ENCODE results near the gene TSEN34.

GRCh38 chr19:54155694-54156093 is 35.4 kb upstream of the TSEN34 start:
- TF ChIP-seq, protein P1, sequence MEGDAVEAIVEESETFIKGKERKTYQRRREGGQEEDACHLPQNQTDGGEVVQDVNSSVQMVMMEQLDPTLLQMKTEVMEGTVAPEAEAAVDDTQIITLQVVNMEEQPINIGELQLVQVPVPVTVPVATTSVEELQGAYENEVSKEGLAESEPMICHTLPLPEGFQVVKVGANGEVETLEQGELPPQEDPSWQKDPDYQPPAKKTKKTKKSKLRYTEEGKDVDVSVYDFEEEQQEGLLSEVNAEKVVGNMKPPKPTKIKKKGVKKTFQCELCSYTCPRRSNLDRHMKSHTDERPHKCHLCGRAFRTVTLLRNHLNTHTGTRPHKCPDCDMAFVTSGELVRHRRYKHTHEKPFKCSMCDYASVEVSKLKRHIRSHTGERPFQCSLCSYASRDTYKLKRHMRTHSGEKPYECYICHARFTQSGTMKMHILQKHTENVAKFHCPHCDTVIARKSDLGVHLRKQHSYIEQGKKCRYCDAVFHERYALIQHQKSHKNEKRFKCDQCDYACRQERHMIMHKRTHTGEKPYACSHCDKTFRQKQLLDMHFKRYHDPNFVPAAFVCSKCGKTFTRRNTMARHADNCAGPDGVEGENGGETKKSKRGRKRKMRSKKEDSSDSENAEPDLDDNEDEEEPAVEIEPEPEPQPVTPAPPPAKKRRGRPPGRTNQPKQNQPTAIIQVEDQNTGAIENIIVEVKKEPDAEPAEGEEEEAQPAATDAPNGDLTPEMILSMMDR (conservative IDR thresholded peaks at IDR 0.05; ENCODE audit: low read depth in 2 of 2): peak in 1 of 2 experiments; percentile 43; a peak in 2 of 4 replicates
- no peak for TF ChIP-seq EZH2 (IDR thresholded peaks at IDR 0.05; ENCODE audit: low read depth, unreplicated experiment)
- TF ChIP-seq STAT1 (IDR thresholded peaks at IDR 0.05; ENCODE audit: unreplicated experiment): no peak
- TF ChIP-seq JUNB (IDR thresholded peaks at IDR 0.05; ENCODE audit: unreplicated experiment): no peak
- TF ChIP-seq POLR2AphosphoS5 (IDR thresholded peaks at IDR 0.05; ENCODE audit: low read depth): peak; percentile 41; the same call in 1 of the 2 replicates
- no peak for TF ChIP-seq EZH2phosphoT487 (IDR thresholded peaks at IDR 0.05; ENCODE audit: unreplicated experiment)
- TF ChIP-seq REST (IDR thresholded peaks at IDR 0.05; ENCODE audit: unreplicated experiment): no peak
- no peak for TF ChIP-seq ETS1 (IDR thresholded peaks at IDR 0.05)
- TF ChIP-seq ZNF331 (CRISPR knock-in tag; IDR thresholded peaks at IDR 0.05; ENCODE audit: low read depth): no peak
- no peak for TF ChIP-seq ZNF114 (CRISPR knock-in tag; IDR thresholded peaks at IDR 0.05)

Measured in GM23338 (cell line).